ENCODE results near the gene MMS22L. TPM values are rescaled to one million over a fixed set of nuclear protein-coding genes. Genes with fewer than 3 reads are reported as not detected.

The MMS22L gene
- total RNA-seq, 1 experiment from 2014 or later = 19.3 TPM

- no peak for TF ChIP-seq EZH2 (IDR thresholded peaks at IDR 0.05; ENCODE audit: low read length, unreplicated experiment)
- no peak for TF ChIP-seq CTCF (conservative IDR thresholded peaks at IDR 0.05; ENCODE audit: low read depth, low read length)
- no peak for TF ChIP-seq EZH2phosphoT487 (IDR thresholded peaks at IDR 0.05; ENCODE audit: borderline replicate concordance, low read length)
- intact Hi-C loops (cut with micrococcal nuclease) = no loop called here
- ATAC-seq (no peak), DNase-seq (no peak)
- Histone ChIP-seq H3K4me2 (ENCODE audit: low read length) (no peak overlapping the region), H3K9me3 (ENCODE audit: low read length) (no peaks in the 10 kb centered on the region), H3K79me2 (ENCODE audit: low read length) (no peaks in the 10 kb centered on the region), H3K4me1 (ENCODE audit: insufficient read depth, low read length) (no peaks in the 10 kb centered on the region), H3K4me3 (ENCODE audit: low read length) (no peak overlapping the region), H3K9me2 (replicated peaks; ENCODE audit: low read length) (no peaks in the 10 kb centered on the region), H4K20me1 (ENCODE audit: low read length) (no peaks in the 10 kb centered on the region), H2AFZ (ENCODE audit: low read length) (no peak overlapping the region), H3K27me3 (ENCODE audit: low read length) (no peaks in the 10 kb centered on the region), H3F3A (ENCODE audit: low read length, unreplicated experiment) (no peaks in the 10 kb centered on the region), H3K9ac (ENCODE audit: low read length) (no peak overlapping the region), H3K27ac (ENCODE audit: low read length) (no peak overlapping the region), H3K36me3 (ENCODE audit: low read depth, low read length) (no peaks in the 10 kb centered on the region)
- CTCF ChIA-PET = no interaction called here
- POLR2A ChIA-PET (ENCODE audit: unreplicated experiment) = no interaction called here
- BruUV-seq (replicated peaks) = no TSS peak
Measured at GRCh38 chr6:97198046-97198565, 84.9 kb downstream of the MMS22L start.

- intact Hi-C loops (cut with micrococcal nuclease) = no loop called here
- no peak overlapping the region for H3K27ac ChIP-seq (ENCODE audit: low read length)
- no peak overlapping the region for H3K9ac ChIP-seq (ENCODE audit: low read length)
- H3K9me2 ChIP-seq (replicated peaks; ENCODE audit: low read length) = no peaks in the 10 kb centered on the region
- no peaks in the 10 kb centered on the region for H3K27me3 ChIP-seq (ENCODE audit: low read length)
- DNase-seq = no peak
- no peaks in the 10 kb centered on the region for H3K4me1 ChIP-seq (ENCODE audit: insufficient read depth, low read length)
- no peak overlapping the region for H2AFZ ChIP-seq (ENCODE audit: low read length)
- no peak for ATAC-seq
- H3K79me2 ChIP-seq (ENCODE audit: low read length) = no peaks in the 10 kb centered on the region
- no peaks in the 10 kb centered on the region for H4K20me1 ChIP-seq (ENCODE audit: low read length)
- H3K4me3 ChIP-seq (ENCODE audit: low read length) = no peak overlapping the region
- H3F3A ChIP-seq (ENCODE audit: low read length, unreplicated experiment) = no peaks in the 10 kb centered on the region
- ChIA-PET CTCF (no interaction called here), POLR2A (ENCODE audit: unreplicated experiment) (no interaction called here)
- no peaks in the 10 kb centered on the region for H3K9me3 ChIP-seq (ENCODE audit: low read length)
- TF ChIP-seq EZH2 (IDR thresholded peaks at IDR 0.05; ENCODE audit: low read length, unreplicated experiment) = no peak
- TF ChIP-seq EZH2phosphoT487 (IDR thresholded peaks at IDR 0.05; ENCODE audit: borderline replicate concordance, low read length) = no peak
- no peak for TF ChIP-seq CTCF (conservative IDR thresholded peaks at IDR 0.05; ENCODE audit: low read depth, low read length)
- H3K4me2 ChIP-seq (ENCODE audit: low read length) = no peak overlapping the region
- H3K36me3 ChIP-seq (ENCODE audit: low read depth, low read length) = no peaks in the 10 kb centered on the region
- BruUV-seq (replicated peaks) = no TSS peak
Measured at GRCh38 chr6:97195117-97195516, 87.9 kb downstream of the MMS22L start.

GRCh38 chr6:97189767-97190166, 93.2 kb downstream of the MMS22L start:
- CTCF ChIA-PET = interaction anchor here (0.6 kb wide), 1 partner anchor 1823 kb away, joined by 5 read pairs; no protein-coding TSS in a partner anchor
- intact Hi-C loops (cut with micrococcal nuclease) = no loop called here
- H3F3A ChIP-seq (ENCODE audit: low read length, unreplicated experiment) = no peaks in the 10 kb centered on the region
- no peaks in the 10 kb centered on the region for H4K20me1 ChIP-seq (ENCODE audit: low read length)
- H3K9me3 ChIP-seq (ENCODE audit: low read length) = no peaks in the 10 kb centered on the region
- BruUV-seq (replicated peaks) = no TSS peak
- no peak overlapping the region for H3K4me3 ChIP-seq (ENCODE audit: low read length)
- no peak overlapping the region for H2AFZ ChIP-seq (ENCODE audit: low read length)
- no peak overlapping the region for H3K9ac ChIP-seq (ENCODE audit: low read length)
- POLR2A ChIA-PET (ENCODE audit: unreplicated experiment) = interaction anchor here (0.6 kb wide), 1 partner anchor 192 kb away, joined by 8 read pairs; no protein-coding TSS in a partner anchor
- ATAC-seq (no peak), DNase-seq (no peak)
- no peak for TF ChIP-seq EZH2phosphoT487 (IDR thresholded peaks at IDR 0.05; ENCODE audit: borderline replicate concordance, low read length)
- TF ChIP-seq CTCF (conservative IDR thresholded peaks at IDR 0.05; ENCODE audit: low read depth, low read length) = no peak
- TF ChIP-seq EZH2 (IDR thresholded peaks at IDR 0.05; ENCODE audit: low read length, unreplicated experiment) = no peak
- H3K36me3 ChIP-seq (ENCODE audit: low read depth, low read length) = no peaks in the 10 kb centered on the region
- H3K79me2 ChIP-seq (ENCODE audit: low read length) = no peaks in the 10 kb centered on the region
- H3K27me3 ChIP-seq (ENCODE audit: low read length) = no peaks in the 10 kb centered on the region
- no peaks in the 10 kb centered on the region for H3K9me2 ChIP-seq (replicated peaks; ENCODE audit: low read length)
- no peaks in the 10 kb centered on the region for H3K4me1 ChIP-seq (ENCODE audit: insufficient read depth, low read length)
- H3K4me2 ChIP-seq (ENCODE audit: low read length) = no peak overlapping the region
- no peak overlapping the region for H3K27ac ChIP-seq (ENCODE audit: low read length)
